22Rv1 (cell line): ENCODE measurements around the gene CNNM4.

Experiments used
- ZFX ChIP-seq: fragments of 450-650 bp; IDR thresholded peaks from 2 replicates; pipeline ENCODE4 v1.6.1; 2017; ENCODE audit warnings: antibody characterized with exemption, borderline replicate concordance
- TF ChIP-seq, protein P1 (sequence below): fragments of 450-650 bp; IDR thresholded peaks from 2 replicates; pipeline ENCODE4 v1.5.1; 2017; ENCODE audit warnings: mild to moderate bottlenecking

DNA sequence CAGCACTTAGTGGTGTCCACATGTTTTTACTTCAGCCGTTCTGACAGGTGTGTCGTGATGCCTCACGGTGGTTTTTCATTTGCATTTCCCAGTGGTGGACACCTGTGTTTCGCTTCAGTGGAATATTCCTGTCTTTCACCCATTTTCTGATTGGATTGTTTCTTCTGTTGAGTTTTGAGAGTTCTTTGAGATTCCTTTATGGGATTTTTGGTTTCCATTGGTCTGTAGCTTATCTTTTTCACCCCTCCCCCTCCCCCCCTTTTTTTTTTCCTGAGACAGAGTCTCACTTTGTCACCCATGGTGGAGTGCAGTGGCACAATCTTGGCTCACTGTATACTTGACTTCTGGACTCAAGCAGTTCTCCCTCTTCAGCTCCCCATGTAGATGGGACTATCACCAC is 75.1 kb downstream of the CNNM4 start:
- TF ChIP-seq, protein P1, sequence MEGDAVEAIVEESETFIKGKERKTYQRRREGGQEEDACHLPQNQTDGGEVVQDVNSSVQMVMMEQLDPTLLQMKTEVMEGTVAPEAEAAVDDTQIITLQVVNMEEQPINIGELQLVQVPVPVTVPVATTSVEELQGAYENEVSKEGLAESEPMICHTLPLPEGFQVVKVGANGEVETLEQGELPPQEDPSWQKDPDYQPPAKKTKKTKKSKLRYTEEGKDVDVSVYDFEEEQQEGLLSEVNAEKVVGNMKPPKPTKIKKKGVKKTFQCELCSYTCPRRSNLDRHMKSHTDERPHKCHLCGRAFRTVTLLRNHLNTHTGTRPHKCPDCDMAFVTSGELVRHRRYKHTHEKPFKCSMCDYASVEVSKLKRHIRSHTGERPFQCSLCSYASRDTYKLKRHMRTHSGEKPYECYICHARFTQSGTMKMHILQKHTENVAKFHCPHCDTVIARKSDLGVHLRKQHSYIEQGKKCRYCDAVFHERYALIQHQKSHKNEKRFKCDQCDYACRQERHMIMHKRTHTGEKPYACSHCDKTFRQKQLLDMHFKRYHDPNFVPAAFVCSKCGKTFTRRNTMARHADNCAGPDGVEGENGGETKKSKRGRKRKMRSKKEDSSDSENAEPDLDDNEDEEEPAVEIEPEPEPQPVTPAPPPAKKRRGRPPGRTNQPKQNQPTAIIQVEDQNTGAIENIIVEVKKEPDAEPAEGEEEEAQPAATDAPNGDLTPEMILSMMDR, result no peak
- TF ChIP-seq ZFX, result no peak
